22Rv1 (cell line): ENCODE data around the gene ATL3.

Experiments
- CTCF ChIP-seq: fragments of 450-650 bp; IDR thresholded peaks from 2 replicates; pipeline ENCODE4 v1.5.1; 2017; ENCODE audit warnings: mild to moderate bottlenecking
- ZFX ChIP-seq: fragments of 450-650 bp; IDR thresholded peaks from 2 replicates; pipeline ENCODE4 v1.6.1; 2017; ENCODE audit warnings: antibody characterized with exemption, borderline replicate concordance

GRCh38 chr11:63719001-63719400, 47.8 kb upstream of the ATL3 start:
- TF ChIP-seq CTCF (no peak), ZFX (no peak)
